Activated CD4-positive, alpha-beta T cell treated with anti-CD3 and anti-CD28 coated beads, Interleukin-2, Interleukin-6, amounts not matched to agents 100 ng/mL and 50 ng/mL, durations not matched to agents 16 hours and 8 hours (primary cell): ENCODE measurements around the gene VPS13C.
A peak's percentile ranks its signal among the peaks of the same experiment; 100 is the strongest.

ENCODE experiments used
- DNase-seq: peaks from one replicate; pipeline ENCODE4 v3.0.0-alpha.2; 2020

The VPS13C gene

GRCh38 chr15:62060113-62060895 lies at the start of gene VPS13C:
Gene VPS13C, minus strand, starts transcription at chr15:62060447. Its CDS starts 73 bp downstream, at chr15:62060374.
- DNase-seq = peak; percentile 95

- DNase-seq = no peak
Measured at GRCh38 chr15:62109437-62109836, 49.2 kb upstream of the VPS13C start.

GRCh38 chr15:62108411-62108810 lies 48.2 kb upstream of the VPS13C start:
- no peak for DNase-seq

- no peak for DNase-seq
Measured at GRCh38 chr15:62107571-62108121, 47.4 kb upstream of the VPS13C start.

- no peak for DNase-seq
Measured at GRCh38 chr15:62106096-62106495, 45.8 kb upstream of the VPS13C start.

GRCh38 chr15:62105266-62105665 lies 45.0 kb upstream of the VPS13C start:
- no peak for DNase-seq

GRCh38 chr15:62104846-62105245 lies 44.6 kb upstream of the VPS13C start:
- DNase-seq = no peak

- no peak for DNase-seq
Measured at GRCh38 chr15:62104401-62104800, 44.2 kb upstream of the VPS13C start.

GRCh38 chr15:62103431-62103830 lies 43.2 kb upstream of the VPS13C start:
- DNase-seq = no peak

- no peak for DNase-seq
Measured at GRCh38 chr15:62099094-62099601, 38.9 kb upstream of the VPS13C start.

GRCh38 chr15:62094388-62094787 lies 34.1 kb upstream of the VPS13C start:
- no peak for DNase-seq

- DNase-seq = no peak
Measured at GRCh38 chr15:62093809-62094208, 33.6 kb upstream of the VPS13C start.

- DNase-seq = no peak
Measured at GRCh38 chr15:62090988-62091387, 30.7 kb upstream of the VPS13C start.

- DNase-seq = no peak
Measured at GRCh38 chr15:62089616-62090015, 29.4 kb upstream of the VPS13C start.

GRCh38 chr15:62088353-62088693 lies 28.1 kb upstream of the VPS13C start:
- no peak for DNase-seq

- peak; percentile 28 for DNase-seq
Measured at GRCh38 chr15:62087671-62088352, 27.6 kb upstream of the VPS13C start.

- DNase-seq = no peak
Measured at GRCh38 chr15:62085740-62086139, 25.5 kb upstream of the VPS13C start.

GRCh38 chr15:62083194-62084154 lies 23.2 kb upstream of the VPS13C start:
- no peak for DNase-seq

- no peak for DNase-seq
Measured at GRCh38 chr15:62079594-62079993, 19.3 kb upstream of the VPS13C start.

- DNase-seq = no peak
Measured at GRCh38 chr15:62075595-62076277, 15.5 kb upstream of the VPS13C start.

GRCh38 chr15:62071711-62072308 lies 11.6 kb upstream of the VPS13C start:
- DNase-seq = peak; percentile 39

- no peak for DNase-seq
Measured at GRCh38 chr15:62069551-62069950, 9.3 kb upstream of the VPS13C start.
